ENCODE measurements around the gene ARL4A.

The ARL4A gene

DNA sequence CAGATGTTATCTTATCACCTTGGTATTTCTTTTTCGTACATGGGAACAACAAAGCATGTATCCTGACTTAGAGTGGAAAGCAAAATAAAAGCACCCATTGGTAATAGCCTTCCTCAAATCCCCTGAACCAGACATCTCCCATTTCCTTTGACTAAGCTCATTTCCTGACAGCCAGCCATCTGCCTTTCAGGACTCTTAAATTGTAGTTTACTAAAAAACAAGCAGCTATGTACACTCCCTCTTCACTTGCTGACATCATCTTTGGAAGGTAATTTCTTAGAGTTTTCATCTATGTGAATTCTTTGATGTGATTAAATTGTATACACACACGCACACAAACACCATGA, 40.7 kb downstream of the ARL4A start:
- no peak overlapping the region for H3K4me3 ChIP-seq (replicated peaks; ENCODE audit: low read depth, low read length)
- DNase-seq (ENCODE audit: extremely low read depth, low read depth): no peak
- TF ChIP-seq, protein P1, sequence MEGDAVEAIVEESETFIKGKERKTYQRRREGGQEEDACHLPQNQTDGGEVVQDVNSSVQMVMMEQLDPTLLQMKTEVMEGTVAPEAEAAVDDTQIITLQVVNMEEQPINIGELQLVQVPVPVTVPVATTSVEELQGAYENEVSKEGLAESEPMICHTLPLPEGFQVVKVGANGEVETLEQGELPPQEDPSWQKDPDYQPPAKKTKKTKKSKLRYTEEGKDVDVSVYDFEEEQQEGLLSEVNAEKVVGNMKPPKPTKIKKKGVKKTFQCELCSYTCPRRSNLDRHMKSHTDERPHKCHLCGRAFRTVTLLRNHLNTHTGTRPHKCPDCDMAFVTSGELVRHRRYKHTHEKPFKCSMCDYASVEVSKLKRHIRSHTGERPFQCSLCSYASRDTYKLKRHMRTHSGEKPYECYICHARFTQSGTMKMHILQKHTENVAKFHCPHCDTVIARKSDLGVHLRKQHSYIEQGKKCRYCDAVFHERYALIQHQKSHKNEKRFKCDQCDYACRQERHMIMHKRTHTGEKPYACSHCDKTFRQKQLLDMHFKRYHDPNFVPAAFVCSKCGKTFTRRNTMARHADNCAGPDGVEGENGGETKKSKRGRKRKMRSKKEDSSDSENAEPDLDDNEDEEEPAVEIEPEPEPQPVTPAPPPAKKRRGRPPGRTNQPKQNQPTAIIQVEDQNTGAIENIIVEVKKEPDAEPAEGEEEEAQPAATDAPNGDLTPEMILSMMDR (IDR thresholded peaks at IDR 0.05; ENCODE audit: low read depth, low read length, missing control alignments): no peak

DNA sequence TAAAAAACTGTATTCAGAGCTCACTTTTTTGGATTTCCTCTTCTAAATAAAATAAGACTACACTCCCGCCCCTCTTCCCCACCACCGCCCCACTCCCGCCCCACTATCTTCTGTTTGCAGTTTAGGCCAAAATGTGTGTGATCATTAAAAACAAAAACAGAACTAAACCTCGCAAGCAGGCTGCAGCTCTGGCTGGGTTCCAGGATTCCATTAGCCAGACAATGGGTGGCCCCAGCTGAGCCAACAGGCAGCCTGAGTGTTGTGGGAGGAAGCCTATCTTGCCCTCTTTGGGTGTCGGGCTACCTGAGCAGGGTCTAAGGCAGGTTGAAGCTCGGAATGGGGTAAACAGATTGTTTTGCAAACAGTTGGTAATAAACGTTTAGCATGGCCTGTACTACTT, 41.7 kb downstream of the ARL4A start:
- H3K4me3 ChIP-seq (replicated peaks; ENCODE audit: low read depth, low read length): no peak overlapping the region
- TF ChIP-seq, protein P1 (IDR thresholded peaks at IDR 0.05; ENCODE audit: low read depth, low read length, missing control alignments): no peak
- DNase-seq (ENCODE audit: extremely low read depth, low read depth): no peak

DNA sequence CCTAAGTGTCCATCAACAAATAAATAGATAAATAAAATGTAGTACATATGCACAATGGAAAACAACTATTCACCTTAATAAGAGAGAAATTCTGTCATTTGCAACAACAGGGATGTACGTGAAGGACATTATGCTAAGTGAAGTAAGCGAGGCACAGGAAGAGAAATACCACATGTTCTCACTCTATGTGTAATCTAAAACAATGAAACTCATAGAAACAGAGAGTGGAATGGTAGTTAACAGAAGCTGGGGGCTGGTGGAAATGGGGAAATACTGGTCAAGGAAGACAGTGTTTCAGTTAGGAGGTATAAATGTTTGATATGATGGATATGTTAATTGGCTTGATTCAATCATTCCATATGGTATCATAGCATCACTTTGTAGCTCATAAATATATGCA, 43.1 kb downstream of the ARL4A start:
- TF ChIP-seq, protein P1 (IDR thresholded peaks at IDR 0.05; ENCODE audit: low read depth, low read length, missing control alignments): no peak
- DNase-seq (ENCODE audit: extremely low read depth, low read depth): no peak
- H3K4me3 ChIP-seq (replicated peaks; ENCODE audit: low read depth, low read length): no peak overlapping the region

DNA sequence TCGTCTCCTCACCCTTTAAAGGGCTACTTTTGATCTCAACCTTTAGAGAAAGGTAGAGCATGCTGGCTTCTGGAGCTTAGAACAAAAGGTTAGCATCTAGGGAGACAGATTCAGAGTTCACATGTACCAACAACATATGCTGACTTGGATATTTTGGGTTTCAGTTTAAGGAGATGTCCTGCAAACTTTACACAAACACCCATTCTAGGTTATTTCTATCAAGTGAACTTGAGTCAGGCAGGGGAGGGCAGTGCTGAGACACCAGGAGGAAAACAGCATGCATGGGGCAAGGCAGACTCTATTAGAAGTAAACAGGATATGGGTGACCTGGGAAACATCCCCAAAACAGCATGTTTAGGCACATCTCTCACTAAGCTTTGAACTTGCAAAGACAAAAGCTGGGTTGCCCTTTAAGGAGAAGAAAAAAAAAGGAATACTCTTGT, 43.8 kb downstream of the ARL4A start:
- TF ChIP-seq, protein P1 (IDR thresholded peaks at IDR 0.05; ENCODE audit: low read depth, low read length, missing control alignments): no peak
- peak; percentile 38 for DNase-seq (ENCODE audit: extremely low read depth, low read depth)
- no peak overlapping the region for H3K4me3 ChIP-seq (replicated peaks; ENCODE audit: low read depth, low read length)

DNA sequence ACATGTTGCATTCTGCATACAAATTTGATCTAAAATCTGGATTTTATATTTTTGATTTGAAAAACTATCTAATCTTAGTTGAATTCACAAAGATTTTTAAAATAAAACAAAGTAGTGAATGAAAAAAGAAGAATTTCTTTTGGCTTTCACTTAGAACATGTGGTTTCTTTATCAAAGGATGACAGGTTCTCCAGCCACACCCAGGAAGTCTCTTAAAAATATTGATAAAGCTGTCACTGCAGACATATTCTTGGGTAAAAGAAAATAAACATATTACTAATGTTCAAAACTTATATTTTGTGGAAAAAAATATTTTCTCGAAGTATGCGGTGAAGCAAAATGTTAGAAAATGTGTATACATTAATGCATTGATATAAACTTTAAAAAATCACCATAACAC, 44.3 kb downstream of the ARL4A start:
- TF ChIP-seq, protein P1 (IDR thresholded peaks at IDR 0.05; ENCODE audit: low read depth, low read length, missing control alignments): no peak
- no peak for DNase-seq (ENCODE audit: extremely low read depth, low read depth)
- H3K4me3 ChIP-seq (replicated peaks; ENCODE audit: low read depth, low read length): no peak overlapping the region

DNA sequence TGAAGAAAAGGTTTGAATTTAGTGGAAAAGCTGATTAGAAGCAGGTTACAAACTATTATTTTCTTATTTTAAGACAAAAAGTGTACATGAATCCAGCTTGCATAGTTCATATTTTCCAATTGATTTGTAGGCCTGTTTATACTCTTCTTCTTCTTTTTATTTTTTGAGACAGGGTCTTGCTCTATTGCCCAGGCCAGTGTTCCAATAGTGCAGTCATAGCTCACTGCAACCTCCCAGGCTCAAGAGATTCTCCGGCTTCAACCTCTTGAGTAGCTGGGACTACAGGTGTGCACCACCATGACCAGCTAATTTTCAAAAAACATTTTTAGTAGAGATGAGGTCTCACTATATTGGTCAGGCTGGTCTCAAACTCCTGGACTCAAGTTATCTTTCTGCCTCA, 45.0 kb downstream of the ARL4A start:
- no peak for DNase-seq (ENCODE audit: extremely low read depth, low read depth)
- TF ChIP-seq, protein P1 (IDR thresholded peaks at IDR 0.05; ENCODE audit: low read depth, low read length, missing control alignments): no peak
- no peak overlapping the region for H3K4me3 ChIP-seq (replicated peaks; ENCODE audit: low read depth, low read length)

DNA sequence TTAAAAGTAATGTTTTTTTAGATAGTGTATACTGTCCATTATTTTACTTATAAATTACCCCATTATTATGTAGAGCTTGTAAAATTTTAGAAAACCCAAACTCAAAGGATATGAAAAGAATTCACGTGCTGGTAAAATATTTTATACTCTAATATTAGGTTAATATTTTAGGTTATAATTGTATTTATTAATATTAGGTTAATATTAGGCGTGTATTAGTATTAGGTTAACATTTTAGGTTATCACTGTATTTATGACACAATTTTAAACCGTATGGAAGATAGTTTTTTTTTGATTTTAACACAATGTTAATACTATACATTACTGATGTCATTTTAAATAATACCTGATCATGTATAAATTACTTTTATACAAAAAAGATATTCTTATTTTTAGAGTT, 48.5 kb downstream of the ARL4A start:
- H3K4me3 ChIP-seq (replicated peaks; ENCODE audit: low read depth, low read length): no peak overlapping the region
- DNase-seq (ENCODE audit: extremely low read depth, low read depth): no peak
- TF ChIP-seq, protein P1 (IDR thresholded peaks at IDR 0.05; ENCODE audit: low read depth, low read length, missing control alignments): no peak

All from HFF-Myc (cell line).